Measurements from ENCODE around the gene MYO9A.

DNA sequence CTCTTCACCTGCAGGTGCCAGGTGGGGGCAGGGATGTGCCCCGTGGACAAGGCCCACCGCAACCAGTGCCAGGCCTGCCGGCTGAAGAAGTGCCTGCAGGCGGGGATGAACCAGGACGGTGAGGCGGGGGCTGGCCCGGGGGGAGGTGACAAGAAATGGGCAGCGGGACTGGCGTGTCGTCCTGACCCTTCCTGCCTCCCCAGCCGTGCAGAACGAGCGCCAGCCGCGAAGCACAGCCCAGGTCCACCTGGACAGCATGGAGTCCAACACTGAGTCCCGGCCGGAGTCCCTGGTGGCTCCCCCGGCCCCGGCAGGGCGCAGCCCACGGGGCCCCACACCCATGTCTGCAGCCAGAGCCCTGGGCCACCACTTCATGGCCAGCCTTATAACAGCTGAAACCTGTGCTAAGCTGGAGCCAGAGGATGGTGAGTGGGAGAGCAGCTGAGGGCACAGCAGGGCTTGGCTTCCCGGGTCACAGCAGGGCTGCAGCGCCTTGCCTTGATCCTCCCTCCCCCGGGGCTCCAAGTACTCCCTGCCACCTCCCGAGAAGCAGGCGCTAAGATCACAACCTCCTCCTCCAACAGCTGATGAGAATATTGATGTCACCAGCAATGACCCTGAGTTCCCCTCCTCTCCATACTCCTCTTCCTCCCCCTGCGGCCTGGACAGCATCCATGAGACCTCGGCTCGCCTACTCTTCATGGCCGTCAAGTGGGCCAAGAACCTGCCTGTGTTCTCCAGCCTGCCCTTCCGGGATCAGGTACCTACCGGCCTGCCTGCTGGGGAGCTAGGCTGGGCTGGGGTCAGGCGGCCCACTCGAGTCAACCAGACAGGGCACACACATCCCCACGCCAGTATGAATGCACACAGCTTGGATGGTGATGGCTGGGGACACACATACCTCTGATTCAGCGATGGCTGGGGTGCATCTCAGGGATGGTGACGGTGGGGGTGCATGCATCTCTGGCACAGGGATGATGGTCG, 305.9 kb downstream of the MYO9A start:
- TF ChIP-seq, protein P1, sequence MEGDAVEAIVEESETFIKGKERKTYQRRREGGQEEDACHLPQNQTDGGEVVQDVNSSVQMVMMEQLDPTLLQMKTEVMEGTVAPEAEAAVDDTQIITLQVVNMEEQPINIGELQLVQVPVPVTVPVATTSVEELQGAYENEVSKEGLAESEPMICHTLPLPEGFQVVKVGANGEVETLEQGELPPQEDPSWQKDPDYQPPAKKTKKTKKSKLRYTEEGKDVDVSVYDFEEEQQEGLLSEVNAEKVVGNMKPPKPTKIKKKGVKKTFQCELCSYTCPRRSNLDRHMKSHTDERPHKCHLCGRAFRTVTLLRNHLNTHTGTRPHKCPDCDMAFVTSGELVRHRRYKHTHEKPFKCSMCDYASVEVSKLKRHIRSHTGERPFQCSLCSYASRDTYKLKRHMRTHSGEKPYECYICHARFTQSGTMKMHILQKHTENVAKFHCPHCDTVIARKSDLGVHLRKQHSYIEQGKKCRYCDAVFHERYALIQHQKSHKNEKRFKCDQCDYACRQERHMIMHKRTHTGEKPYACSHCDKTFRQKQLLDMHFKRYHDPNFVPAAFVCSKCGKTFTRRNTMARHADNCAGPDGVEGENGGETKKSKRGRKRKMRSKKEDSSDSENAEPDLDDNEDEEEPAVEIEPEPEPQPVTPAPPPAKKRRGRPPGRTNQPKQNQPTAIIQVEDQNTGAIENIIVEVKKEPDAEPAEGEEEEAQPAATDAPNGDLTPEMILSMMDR (IDR thresholded peaks at IDR 0.05; ENCODE audit: insufficient read depth, low read length): no peak
- no peak for TF ChIP-seq POLR2AphosphoS5 (IDR thresholded peaks at IDR 0.05; ENCODE audit: low read depth)
